HL-60/S4 (cell line): ENCODE measurements around the gene EFNA2.
"Not testable (repeated sequence)": the region's sequence is repeated elsewhere in the genome, so short reads cannot be mapped to it uniquely, and the experiment has no call there.

Source experiments
- in situ Hi-C: fragments of 300-500 bp; cut with MboI; formaldehyde crosslinking; loops from 2 replicates; pipeline ENCODE4 v1.14.3; 2022; ENCODE audit warnings: low sequenced_read_pairs

EFNA2 gene

GRCh38 chr19:1315470-1316166, 29.9 kb downstream of the EFNA2 start:
- in situ Hi-C loops: no loop called here

GRCh38 chr19:1316466-1316865, 30.8 kb downstream of the EFNA2 start:
- in situ Hi-C loops: no loop called here

GRCh38 chr19:1317274-1318003, 31.8 kb downstream of the EFNA2 start:
- in situ Hi-C loops: no loop called here

- in situ Hi-C loops: no loop called here
These were observed 33.2 kb downstream of the EFNA2 start for GRCh38 chr19:1318678-1319471.

GRCh38 chr19:1320282-1320650, 34.6 kb downstream of the EFNA2 start:
- in situ Hi-C loops: not testable (repeated sequence)

GRCh38 chr19:1321539-1321938, 35.9 kb downstream of the EFNA2 start:
- in situ Hi-C loops: no loop called here

GRCh38 chr19:1322198-1322981, 36.7 kb downstream of the EFNA2 start:
- in situ Hi-C loops: no loop called here

- in situ Hi-C loops: no loop called here
These were observed 38.7 kb downstream of the EFNA2 start for GRCh38 chr19:1324249-1324805.

GRCh38 chr19:1324806-1325567, 39.3 kb downstream of the EFNA2 start:
- in situ Hi-C loops: no loop called here

- in situ Hi-C loops: no loop called here
These were observed 40.1 kb downstream of the EFNA2 start for GRCh38 chr19:1325568-1326294.

GRCh38 chr19:1327125-1327524, 41.5 kb downstream of the EFNA2 start:
- in situ Hi-C loops: no loop called here

- in situ Hi-C loops: not testable (repeated sequence)
These were observed 46.5 kb downstream of the EFNA2 start for GRCh38 chr19:1332208-1332607.

- in situ Hi-C loops: no loop called here
These were observed 50.5 kb downstream of the EFNA2 start for GRCh38 chr19:1336079-1336684.

GRCh38 chr19:1340681-1341469, 55.2 kb downstream of the EFNA2 start:
- in situ Hi-C loops: no loop called here

GRCh38 chr19:1343041-1343440, 57.4 kb downstream of the EFNA2 start:
- in situ Hi-C loops: no loop called here

- in situ Hi-C loops: no loop called here
These were observed 63.5 kb downstream of the EFNA2 start for GRCh38 chr19:1349211-1349610.

GRCh38 chr19:1350867-1351266, 65.2 kb downstream of the EFNA2 start:
- in situ Hi-C loops: no loop called here
